Parathyroid adenoma (tissue), 2 donors: ENCODE measurements around the gene CYYR1.

Experiments
- H2AFZ ChIP-seq: fragments of 300-600 bp; sonication (generic); one replicate; pipeline ENCODE4 v1.7.0; 2017; ENCODE audit warnings: antibody characterized with exemption, mild to moderate bottlenecking
- H3K27ac ChIP-seq: fragments of 300-600 bp; sonication (generic); one replicate; pipeline ENCODE4 v1.7.0; 2017
- H3K27me3 ChIP-seq: fragments of 300-600 bp; sonication (generic); one replicate; pipeline ENCODE4 v1.7.0; 2017; ENCODE audit warnings: low read length; ENCODE audit not compliant: control insufficient read depth, insufficient read depth
- H3K36me3 ChIP-seq: fragments of 300-600 bp; sonication (generic); one replicate; pipeline ENCODE4 v1.7.0; 2017; ENCODE audit warnings: low read length; ENCODE audit not compliant: control insufficient read depth, insufficient read depth
- H3K4me1 ChIP-seq: fragments of 300-600 bp; sonication (generic); one replicate; pipeline ENCODE4 v1.7.0; 2017; ENCODE audit warnings: control low read depth
- H3K4me2 ChIP-seq: fragments of 300-600 bp; sonication (generic); one replicate; pipeline ENCODE4 v1.7.0; 2017; ENCODE audit warnings: low read length
- H3K4me3 ChIP-seq: fragments of 300-600 bp; sonication (generic); one replicate; pipeline ENCODE4 v1.7.0; 2017; ENCODE audit warnings: low read depth, low read length
- H3K79me2 ChIP-seq: fragments of 300-600 bp; sonication (generic); one replicate; pipeline ENCODE4 v1.7.0; 2017; ENCODE audit warnings: control low read depth
- H3K9ac ChIP-seq: fragments of 300-600 bp; sonication (generic); one replicate; pipeline ENCODE4 v1.7.0; 2017; ENCODE audit warnings: mild to moderate bottlenecking
- H3K9me3 ChIP-seq: fragments of 300-600 bp; sonication (generic); one replicate; pipeline ENCODE4 v1.7.0; 2017; ENCODE audit warnings: low read length; ENCODE audit not compliant: control insufficient read depth
- TF ChIP-seq, protein P1 (sequence below): fragments of 300-600 bp; sonication (generic); IDR thresholded peaks from one replicate; pipeline ENCODE4 v1.7.0; 2017; ENCODE audit warnings: antibody characterized with exemption, mild to moderate bottlenecking
- donor health status: primary hyperparathyroidism.

Gene CYYR1

DNA sequence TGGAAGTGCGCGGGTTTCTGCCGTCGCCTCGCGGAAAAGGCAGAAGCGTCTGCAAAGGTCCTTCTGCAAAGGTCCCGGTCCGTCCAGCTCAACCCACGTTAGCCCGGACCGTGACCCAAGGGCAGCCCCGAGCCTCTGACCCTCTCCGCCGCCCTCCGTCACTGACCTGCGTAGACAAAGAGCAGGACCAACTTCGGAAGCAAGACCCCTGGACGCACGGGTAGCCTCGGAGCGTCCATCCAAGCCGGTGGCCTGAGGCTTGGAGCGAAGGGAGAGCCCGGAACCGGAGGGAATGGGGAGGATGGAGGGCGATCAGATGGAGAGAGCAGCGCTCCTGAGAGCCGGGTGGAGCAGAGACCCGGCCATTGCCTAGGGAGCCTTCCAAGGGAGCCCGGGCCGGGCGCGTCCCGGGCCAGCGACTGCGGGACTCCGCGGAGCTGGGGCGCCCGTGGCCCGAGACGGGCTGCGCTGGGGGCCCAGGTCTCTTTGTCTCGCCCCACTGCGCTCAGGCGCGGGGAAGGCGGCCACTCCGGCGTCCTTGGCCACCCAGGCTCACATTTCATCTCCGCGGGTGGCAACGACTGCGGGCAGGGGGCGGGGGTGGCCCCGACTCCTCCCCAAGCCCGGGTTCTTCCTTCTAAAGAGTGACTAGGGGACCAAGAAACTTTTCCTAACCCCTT is at the start of gene CYYR1:
CYYR1 (minus strand) TSS at position 585 of the 680 bp plus-strand sequence; CDS start at position 239, 346 bp downstream.
- Histone ChIP-seq H3K79me2 (no peaks in the 10 kb centered on the region), H2AFZ (no peak within 1 kb of the TSS), H3K4me1 (no peaks in the 10 kb centered on the region), H3K9ac (no peak within 1 kb of the TSS), H3K27me3 (no peaks in the 10 kb centered on the region), H3K4me2 (peak within 1 kb of the TSS; percentile 67), H3K36me3 (no peaks in the 10 kb centered on the region), H3K9me3 (peaks cover 2% of the 10 kb centered on the region), H3K4me3 (peak within 1 kb of the TSS; percentile 64), H3K27ac (peak within 1 kb of the TSS; percentile 39)
- TF ChIP-seq, protein P1, sequence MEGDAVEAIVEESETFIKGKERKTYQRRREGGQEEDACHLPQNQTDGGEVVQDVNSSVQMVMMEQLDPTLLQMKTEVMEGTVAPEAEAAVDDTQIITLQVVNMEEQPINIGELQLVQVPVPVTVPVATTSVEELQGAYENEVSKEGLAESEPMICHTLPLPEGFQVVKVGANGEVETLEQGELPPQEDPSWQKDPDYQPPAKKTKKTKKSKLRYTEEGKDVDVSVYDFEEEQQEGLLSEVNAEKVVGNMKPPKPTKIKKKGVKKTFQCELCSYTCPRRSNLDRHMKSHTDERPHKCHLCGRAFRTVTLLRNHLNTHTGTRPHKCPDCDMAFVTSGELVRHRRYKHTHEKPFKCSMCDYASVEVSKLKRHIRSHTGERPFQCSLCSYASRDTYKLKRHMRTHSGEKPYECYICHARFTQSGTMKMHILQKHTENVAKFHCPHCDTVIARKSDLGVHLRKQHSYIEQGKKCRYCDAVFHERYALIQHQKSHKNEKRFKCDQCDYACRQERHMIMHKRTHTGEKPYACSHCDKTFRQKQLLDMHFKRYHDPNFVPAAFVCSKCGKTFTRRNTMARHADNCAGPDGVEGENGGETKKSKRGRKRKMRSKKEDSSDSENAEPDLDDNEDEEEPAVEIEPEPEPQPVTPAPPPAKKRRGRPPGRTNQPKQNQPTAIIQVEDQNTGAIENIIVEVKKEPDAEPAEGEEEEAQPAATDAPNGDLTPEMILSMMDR, result no peak

DNA sequence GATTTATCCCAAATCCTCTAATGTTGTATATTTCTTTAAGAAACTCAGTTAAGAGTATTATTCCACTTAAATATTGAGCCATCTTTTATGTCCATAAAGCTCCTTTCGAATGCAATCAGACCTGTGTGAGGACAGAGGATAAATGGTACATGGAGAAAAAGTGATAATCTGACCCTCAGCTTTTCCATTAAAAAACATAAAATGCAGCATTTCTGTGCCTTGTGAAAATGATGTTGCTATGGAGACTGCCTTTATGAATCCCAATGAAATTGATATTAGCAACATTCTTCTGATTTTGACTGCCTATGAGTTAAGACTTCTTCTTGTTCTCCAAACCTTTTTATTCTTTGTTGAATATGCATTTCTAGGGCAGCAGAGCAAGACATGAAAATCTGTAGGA is 44.1 kb upstream of the CYYR1 start:
- Histone ChIP-seq H3K79me2 (no peaks in the 10 kb centered on the region), H3K36me3 (no peaks in the 10 kb centered on the region), H3K27me3 (no peaks in the 10 kb centered on the region), H3K4me2 (no peak overlapping the region), H3K27ac (no peak overlapping the region), H2AFZ (no peak overlapping the region), H3K4me3 (no peak overlapping the region), H3K9me3 (no peaks in the 10 kb centered on the region), H3K9ac (no peak overlapping the region), H3K4me1 (no peaks in the 10 kb centered on the region)
- TF ChIP-seq, protein P1, result no peak

DNA sequence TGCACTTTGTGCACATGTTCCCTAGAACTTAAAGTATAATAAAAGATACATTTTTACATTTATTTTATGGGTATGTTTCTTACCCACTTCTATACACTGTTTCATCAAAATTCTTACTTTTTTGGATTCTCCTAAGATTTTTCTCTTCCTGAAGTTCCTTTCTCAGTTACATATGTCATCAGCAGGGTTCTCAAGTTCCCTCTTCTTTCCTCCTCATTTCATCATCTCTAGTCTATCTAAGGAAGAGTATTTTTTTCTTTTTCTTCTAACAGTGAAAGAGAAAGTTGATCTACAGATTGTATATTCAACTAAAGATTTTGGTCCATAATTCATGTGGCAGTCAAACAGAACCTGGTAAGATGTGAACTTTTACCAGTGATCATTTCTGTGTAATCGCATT is 41.2 kb upstream of the CYYR1 start:
- no peak overlapping the region for H3K9ac ChIP-seq
- H3K36me3 ChIP-seq, result no peaks in the 10 kb centered on the region
- no peaks in the 10 kb centered on the region for H3K4me1 ChIP-seq
- H2AFZ ChIP-seq, result no peak overlapping the region
- no peaks in the 10 kb centered on the region for H3K9me3 ChIP-seq
- H3K27ac ChIP-seq, result no peak overlapping the region
- no peak overlapping the region for H3K4me2 ChIP-seq
- no peaks in the 10 kb centered on the region for H3K79me2 ChIP-seq
- no peaks in the 10 kb centered on the region for H3K27me3 ChIP-seq
- TF ChIP-seq, protein P1, result no peak
- H3K4me3 ChIP-seq, result no peak overlapping the region

DNA sequence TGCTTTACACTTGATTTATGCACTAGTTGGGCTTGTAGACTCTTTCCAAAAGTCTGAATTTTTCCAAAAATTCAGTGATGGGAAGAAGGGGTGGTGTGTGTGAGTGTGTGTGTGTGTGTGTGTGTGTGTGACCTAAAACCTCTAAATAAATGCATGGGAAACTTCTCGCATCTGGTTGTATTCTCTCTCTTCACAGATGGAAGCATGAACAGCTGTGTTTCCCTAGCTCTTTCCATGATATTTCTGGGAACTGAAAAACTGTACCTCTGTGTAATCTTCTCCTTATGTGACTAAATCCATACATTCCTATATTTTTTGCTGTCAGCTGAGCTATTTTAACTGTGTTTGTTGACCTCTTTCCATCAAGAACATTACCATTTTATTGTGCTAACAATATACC is 26.2 kb upstream of the CYYR1 start:
- H3K27ac ChIP-seq, result no peak overlapping the region
- H3K4me1 ChIP-seq, result no peaks in the 10 kb centered on the region
- no peak overlapping the region for H3K4me3 ChIP-seq
- H2AFZ ChIP-seq, result no peak overlapping the region
- H3K36me3 ChIP-seq, result no peaks in the 10 kb centered on the region
- H3K79me2 ChIP-seq, result no peaks in the 10 kb centered on the region
- TF ChIP-seq, protein P1, result no peak
- no peak overlapping the region for H3K4me2 ChIP-seq
- no peak overlapping the region for H3K9ac ChIP-seq
- no peaks in the 10 kb centered on the region for H3K27me3 ChIP-seq
- no peaks in the 10 kb centered on the region for H3K9me3 ChIP-seq

DNA sequence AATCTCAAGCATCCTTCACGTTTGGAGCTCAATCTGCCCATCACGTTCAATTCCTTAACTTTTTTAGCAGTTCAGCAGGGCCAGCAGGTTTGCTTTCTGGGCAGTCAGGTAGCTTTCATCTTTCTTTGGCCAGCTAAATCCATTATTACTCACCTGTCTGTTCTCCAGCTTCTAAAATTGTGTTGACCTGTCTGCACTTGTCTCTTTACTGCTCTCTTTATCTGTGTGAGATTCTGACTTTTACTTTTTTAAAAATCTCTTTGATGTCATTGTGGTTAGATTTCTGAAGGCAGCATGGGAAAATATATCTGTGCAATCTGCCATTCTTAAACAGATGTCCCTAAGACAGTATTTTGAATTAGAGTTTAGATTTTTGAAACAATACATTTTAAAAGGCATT is 24.9 kb upstream of the CYYR1 start:
- no peak overlapping the region for H3K4me2 ChIP-seq
- TF ChIP-seq, protein P1, result no peak
- H3K4me3 ChIP-seq, result no peak overlapping the region
- no peak overlapping the region for H3K9ac ChIP-seq
- no peak overlapping the region for H2AFZ ChIP-seq
- H3K27ac ChIP-seq, result no peak overlapping the region
- no peaks in the 10 kb centered on the region for H3K4me1 ChIP-seq
- no peaks in the 10 kb centered on the region for H3K36me3 ChIP-seq
- no peaks in the 10 kb centered on the region for H3K79me2 ChIP-seq
- H3K27me3 ChIP-seq, result no peaks in the 10 kb centered on the region
- H3K9me3 ChIP-seq, result no peaks in the 10 kb centered on the region
